GM21360 (cell line): ENCODE measurements around the gene AFMID.

Experiments used
- ATAC-seq: cut with Tn5 transposase; IDR thresholded peaks from one replicate; pipeline ENCODE4 v1.9.1; 2021; ENCODE audit warnings: mild to moderate bottlenecking, moderate library complexity; ENCODE audit not compliant: unreplicated experiment

The AFMID gene

DNA sequence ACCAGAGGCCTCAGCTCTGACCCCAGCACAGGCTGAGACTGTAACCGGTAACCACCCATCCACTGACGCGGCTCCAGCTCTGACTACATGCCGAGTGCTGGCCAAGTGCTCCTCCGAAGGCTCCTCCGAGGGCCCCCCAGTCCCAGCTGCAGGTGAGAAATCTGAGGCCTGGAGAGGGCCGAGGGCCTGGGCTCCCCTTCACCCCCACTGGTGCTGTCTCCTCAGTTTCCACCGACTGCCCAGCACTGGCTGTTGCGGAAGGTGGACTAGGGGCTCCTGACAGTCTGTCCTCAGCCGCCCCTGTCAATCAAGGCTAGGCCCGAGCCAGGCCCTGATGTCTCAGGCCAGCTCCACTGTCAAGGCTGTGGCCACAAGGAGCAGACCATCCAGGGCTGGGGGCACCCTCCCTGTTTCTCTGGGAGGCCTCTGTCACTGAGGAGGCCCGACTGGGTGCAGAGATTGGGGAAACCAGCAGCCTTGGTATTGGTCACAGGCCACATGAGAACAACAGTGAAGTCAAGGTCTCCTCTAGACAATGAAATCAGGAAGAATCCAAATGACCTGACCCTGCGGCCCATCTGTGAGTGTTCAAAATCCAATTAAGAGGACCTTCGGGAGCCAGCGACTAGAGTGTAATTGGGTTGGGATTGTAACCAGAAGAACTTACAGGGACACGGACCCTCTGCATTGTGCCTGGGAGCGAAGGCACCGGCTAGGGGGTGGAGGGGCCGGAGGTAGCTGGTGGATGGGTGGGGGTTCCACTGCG is 49.4 kb downstream of the AFMID start:
- no peak for ATAC-seq

DNA sequence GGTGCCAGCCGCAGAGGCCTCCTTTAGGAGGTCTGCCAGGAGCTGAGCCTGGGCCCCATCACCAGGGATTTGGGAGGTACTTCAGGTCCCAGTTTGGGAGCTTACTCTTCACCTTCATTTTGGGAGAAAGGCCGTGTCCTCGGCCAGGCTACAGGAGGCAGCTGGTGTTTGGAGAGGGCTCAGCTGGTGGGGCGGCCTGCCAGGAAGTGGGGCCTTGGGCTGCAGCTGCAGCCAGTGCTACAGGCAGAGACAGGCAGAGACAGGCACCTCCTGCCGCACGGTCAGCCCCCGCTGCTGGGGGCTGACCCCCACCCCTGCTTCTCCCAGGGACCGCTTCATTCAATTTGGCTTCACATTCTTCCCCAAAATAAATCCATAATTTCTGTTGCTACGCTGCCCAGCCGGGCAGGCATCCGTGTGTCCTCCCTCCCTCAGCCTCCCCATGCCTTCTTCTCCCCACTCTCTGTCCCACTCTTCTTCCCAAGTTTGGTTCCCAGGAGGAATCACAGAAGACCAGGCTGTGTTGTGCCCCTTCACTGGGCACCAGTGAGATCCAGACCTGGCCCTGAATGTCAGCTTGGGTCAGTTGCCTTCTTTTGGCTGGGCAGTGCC is 50.3 kb downstream of the AFMID start:
- ATAC-seq: no peak

DNA sequence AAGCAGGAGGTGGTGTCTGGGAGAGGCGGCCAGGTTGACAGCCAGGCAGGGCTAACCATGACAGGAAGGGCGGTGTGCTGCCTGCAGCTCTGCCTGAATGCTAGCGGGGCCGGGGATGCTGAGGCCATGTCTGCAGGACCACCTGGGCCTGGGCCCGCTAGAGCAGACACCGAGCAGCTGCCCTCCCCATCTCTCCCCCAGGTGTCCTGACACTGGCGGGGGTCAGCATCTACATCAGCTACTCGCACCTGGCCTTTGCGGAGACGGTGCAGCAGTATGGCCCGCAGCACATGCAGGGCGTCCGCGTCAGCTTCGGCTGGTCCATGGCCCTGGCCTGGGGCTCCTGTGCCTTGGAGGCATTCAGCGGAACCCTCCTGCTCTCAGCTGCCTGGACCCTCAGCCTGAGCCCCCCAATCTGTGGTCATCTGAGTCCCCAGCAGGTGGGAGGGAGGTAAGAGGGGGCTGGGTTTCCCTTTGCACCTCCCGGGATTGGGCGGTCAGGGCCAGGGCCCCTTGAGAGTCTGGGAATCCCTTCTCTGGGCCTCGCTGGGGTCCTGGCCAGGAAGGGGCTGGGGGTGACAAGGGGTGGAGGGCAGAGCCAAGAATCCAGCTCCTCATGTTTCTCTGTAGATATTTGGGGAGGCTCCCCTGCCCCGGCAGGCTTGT is 51.8 kb downstream of the AFMID start:
- ATAC-seq: no peak

DNA sequence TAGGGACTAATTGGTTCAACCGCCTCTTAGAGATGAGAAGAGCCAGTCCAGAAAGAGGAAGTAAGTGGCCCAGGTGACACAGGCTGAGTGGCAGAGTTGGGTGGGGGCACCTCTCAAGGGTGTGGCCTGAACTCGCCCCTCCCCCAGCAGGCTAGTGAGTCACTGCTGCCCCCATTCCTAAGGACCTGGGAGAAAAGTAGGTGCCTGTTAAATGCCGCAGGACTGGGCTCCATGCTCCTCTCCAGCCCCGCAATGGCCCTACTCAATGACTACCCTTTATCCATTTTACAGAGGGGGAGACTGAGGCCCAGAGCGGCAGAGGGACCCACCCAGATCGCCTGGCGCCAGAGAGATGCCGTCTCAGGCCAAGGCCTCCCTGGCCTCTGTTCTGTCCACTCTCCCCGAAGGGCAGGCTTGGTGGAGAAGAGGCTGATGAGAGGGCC is 52.3 kb downstream of the AFMID start:
- ATAC-seq: no peak

DNA sequence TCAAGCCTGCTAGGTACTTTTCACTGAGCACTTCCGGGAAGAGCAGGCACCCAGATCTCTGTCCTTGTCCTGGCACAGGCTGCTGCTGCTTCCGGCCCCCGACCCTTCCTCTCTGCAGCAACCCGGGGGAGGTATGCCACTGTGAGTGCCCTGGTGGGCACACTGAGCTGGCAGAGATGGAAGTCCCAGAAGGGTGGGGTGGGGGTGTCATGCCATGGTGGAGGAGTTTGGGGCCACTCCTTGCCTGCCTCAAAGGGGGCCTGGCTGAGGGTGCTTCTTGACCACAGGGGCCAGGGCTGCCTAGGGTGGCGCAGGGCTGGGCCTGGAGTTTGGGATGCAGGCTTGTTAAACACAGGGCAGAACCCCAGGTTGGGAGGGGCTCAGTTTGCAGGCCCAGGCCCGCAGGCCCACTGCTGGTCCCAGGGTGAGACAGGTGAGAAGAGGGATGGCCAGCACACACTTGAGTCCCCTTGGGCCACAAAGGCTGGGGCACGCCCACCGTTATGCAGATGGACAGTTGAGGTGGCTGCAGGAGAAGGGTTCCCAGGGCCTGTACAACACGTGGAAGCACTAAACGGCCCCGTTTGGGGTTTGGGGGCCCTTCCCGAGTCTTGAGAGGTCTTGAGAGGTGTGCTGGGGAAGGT is 53.0 kb downstream of the AFMID start:
- no peak for ATAC-seq

DNA sequence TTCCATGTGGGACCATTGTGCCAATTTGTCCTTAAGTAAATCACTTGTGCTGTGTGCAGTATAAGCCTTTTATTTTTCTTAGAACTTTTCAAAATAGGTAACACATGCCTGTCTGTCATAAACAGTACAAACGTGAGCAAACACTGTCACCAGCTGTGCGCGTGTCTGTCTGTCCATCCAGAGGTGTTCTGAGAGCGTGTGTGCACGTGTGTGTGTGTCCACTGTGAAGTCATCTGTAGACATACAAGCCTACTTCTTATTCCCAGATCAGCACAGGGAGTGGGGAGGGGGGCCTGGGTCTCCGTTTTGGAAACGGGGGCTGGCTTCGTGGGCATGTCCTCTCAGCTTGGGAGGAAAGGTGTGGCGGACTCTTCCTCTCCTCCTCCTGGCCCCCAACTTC is 53.7 kb downstream of the AFMID start:
- ATAC-seq: no peak

DNA sequence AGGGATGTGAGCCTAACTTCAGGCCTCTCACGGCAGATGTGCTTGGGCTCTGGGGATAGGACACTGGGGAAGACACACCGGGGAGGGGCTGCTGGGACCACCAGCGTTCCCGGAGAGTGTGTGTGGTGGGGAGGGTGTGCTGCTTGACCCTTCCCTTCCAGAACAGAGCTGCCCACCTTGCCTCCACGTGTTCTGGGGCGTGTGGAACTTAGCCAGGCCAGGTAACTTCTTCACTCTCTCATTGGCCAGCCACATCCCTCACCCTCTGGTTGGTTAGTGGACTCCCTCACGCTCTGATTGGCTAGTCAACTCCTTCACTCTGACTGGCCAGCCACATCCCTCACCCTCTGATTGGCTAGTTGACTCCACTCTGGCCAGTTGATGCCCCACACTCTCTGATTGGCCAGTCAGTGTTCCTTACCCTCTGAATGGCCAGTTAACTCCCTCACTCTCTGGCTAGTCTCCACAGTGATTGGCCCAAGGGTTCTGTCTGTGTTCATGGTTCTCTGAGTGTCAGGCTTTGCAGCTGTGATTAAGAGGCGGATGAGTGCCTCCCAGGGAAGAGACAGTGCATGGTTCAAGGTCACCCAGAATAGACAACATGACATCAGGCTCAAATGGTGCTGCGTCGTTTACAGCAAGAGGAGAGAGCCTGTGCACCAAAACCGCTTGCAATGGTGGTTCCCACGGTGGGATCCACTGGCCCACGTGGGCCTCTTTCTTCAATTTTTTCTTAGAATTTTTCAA is 54.3 kb downstream of the AFMID start:
- no peak for ATAC-seq

DNA sequence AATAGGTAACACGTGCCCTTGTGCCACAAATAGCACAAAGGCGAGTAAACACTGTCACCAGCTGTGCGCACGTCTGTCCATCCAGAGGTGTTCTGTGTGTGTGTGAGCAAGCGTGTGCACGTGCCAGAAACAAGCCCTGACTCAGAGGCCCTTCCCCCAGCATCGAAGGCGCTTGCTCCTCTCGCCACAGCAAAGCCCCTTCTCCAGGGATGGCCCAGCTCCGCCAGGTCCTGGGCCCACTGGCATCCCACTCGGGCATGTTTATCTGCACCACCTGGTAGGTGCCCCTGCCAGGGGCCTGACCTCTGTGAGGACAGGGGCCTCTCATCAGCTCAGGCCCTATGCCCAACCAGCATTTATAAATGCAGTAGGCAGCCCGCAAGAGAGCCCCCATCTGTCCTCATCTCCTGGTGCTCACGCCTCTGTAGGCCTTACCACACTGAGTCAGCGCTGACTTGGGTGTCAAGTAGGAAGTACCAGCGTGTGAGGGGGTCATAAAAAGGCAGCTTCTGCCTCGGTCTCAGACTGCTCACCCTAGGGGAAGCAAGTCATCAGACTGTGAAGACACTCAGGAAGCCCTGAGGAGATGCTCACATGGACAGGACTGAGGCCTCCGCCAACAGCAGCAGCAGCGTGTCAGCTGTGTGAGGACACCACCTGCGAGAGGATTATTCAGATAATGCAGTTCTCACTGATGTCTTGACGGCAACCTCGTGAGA is 55.0 kb downstream of the AFMID start:
- ATAC-seq: no peak

DNA sequence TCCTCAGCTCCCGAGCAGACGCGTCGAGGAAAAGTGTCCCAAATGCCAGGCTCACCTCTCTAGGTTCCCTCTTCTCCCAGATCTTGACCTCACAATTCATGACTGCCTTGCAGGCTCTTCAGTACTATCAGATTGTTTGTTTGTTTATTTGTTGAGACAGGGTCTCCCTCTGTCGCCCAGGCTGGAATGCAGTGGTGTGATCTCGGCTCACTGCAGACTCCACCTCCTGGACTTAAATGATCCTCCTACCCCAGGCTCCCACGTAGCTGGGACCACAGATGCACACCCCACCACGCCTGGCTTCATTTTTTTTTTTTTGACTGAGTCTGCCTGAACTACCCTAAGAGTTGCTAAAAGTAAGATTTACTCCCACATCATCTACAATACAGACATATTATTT is 60.1 kb downstream of the AFMID start:
- no peak for ATAC-seq

DNA sequence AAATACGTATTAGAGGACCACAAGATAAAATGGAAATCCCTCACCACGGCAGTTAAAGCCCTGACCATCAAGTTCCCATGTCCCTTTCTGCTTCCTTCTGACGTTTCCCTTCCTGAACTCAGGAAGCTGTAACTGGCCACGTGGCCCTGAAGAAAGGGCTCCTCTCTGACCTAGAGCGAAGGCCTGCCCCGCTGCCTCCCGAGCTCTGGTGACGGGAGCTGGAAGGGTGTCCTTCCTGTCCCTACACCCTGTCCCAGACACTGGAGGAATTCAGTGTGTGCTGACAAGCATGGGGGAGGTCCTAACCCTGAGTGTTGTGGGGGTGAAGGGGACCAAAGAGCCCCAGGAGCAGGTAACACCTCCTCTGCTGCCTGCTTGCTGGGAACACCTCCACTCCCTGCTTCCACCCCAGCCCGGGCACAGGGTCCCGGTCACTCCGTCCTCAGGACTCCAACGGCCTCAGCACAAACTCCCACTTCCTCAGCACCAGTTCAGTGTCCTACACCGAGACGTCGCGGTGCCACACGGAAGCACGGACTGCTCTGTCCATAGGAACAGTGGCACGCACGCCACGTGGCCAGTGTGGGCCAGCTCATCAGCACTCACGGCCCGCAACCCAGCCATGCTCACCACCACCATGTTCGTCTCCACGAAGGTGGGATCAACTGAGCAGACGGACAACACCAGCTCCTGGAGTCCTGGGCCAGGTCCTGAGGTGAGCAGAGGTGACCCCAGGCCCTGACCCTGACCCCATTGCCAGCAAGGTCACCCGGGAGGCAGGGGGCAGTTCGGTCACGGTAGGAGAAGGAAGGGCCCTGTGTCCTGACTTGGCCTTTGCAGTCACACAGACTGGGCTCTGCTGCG is 61.1 kb downstream of the AFMID start:
- no peak for ATAC-seq

DNA sequence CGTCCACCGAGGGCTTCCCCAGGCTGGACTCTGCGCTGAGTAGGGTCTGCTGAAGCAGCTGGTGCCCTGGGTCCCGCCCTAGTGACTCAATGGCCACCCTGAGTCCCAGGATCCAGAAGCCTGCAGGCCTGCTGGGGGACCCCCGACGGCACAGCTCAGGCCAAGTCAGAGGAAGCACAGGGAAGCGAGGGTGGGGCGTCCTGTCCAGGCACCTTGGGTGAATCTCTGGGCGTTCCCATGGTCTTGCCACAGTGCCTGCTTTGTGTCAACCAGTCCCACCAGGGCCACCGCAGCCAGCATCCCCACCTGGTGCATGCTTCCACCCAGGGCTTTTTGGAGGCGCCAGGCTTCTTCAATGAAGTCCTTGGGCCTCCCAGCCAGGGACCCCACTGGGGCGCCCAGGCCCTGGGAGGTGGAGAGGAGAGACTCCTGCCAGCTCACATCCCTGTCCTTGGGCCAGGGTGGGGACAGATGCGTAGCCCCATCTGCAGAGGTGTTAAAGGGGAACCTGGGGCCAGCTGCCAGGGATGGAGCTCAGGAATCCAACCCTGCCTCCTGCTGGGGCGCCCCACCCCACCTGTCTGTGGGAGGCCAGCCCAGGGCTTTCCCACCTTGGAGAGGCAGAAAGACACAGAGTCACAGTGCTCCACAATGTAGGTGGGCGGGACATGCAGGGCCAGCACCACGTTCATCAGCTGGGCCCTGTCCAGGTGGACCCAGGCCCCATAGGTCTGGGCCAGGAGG is 62.1 kb downstream of the AFMID start:
- no peak for ATAC-seq

DNA sequence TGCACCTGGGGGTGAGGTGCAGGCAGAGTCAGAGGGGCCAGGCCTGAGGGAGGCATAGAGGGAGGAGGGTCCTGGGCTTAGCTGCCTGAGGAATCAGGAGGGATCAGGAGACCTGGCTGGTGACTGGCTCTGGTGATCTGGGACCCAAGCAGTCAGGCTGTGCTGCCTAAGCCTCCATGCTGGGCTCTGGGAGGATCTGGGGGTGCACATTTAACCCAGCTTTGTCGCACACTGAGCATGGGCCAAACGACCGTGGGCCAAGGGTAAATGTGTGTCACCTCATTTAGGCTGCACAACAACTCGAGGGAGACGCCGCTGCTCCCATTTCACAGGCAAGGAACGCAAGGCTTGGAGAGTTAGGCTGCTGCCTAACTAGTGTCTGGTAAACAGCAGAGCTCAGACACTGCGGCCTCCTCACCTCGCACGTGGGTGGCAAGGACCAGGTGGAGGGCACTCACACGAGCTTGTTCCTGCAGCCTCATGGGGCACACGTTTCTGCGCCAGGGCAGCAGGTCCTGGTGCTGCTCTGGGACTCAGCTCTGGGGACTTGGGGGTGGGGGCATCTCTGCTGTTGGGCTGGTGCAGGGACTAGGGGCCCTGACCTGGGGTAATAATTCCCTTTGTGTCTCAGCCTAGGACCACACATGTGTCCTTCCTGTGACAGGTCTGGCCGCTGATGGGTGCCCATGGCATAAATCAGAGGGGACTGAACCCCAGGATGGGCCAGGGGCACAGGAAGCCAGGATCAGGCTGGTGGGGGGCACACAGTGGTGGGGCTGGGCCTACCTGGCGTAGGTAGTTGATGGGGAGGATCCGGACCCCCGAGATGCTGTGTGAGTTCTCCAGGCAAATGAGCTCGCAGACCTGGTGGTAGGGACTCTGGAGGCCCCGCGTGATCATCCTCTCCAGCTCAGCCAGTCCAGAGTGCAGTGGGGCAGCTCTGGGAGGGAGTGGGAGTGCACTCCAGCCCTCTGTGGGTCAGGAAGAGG is 63.0 kb downstream of the AFMID start:
- no peak for ATAC-seq

DNA sequence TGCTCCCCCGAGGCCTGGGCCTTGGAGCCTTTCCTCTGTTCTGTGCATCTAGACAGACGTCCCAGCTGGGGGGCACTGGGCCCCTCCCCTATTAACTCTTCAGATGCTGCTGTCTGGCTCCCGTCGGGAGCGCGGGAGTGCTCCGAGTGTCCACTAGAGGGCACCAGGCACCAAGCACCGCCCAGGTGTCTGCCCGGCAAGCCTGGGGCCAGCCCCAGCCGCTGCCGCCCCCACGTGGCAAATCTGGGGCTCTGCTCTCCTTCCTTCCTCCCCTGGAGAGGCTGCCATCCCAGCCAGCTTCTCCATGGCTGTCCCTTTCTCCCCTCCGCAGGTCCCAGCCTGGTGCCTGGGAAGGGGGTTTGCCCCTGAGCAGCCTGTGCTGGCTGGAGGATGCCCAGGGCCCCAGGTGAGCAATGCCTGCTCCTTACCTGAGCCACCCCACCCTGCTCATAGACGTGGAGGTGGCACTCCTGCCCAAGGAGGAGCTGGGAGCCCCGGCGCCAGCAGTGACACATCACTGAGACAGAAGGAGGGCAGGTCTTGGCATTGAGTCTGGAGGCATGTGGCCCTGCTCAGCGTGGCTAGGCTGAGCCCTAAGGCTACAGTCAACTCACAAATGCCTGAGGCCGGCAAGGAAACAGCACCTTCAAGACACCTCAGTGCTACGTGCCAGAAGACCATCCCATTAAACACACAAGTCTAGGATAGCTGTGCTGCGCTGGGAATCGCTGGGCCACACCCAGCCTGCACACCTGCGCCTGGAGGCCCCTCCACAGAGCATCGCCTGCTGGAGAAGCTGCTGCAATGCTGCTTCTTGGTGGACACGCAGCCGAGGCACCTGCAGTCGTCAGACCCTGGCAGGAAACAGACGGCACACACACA is 64.0 kb downstream of the AFMID start:
- peak; percentile 42 for ATAC-seq

DNA sequence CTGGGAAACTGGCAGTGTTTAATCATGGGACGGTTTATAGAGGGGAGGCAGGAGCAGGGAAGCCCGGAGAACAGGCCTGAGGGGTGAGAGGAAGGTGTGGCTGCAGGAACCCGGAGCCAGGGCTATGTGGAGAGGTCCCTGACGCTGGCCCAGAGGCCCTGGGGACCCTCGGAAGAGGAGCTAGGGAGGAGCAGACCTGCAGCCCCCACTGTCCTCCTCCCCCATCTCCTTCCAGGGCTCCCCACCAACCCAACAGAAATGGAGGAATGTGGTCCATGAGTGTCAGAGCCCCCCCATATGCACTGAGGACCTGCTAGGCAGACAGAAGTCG is 64.6 kb downstream of the AFMID start:
- no peak for ATAC-seq

DNA sequence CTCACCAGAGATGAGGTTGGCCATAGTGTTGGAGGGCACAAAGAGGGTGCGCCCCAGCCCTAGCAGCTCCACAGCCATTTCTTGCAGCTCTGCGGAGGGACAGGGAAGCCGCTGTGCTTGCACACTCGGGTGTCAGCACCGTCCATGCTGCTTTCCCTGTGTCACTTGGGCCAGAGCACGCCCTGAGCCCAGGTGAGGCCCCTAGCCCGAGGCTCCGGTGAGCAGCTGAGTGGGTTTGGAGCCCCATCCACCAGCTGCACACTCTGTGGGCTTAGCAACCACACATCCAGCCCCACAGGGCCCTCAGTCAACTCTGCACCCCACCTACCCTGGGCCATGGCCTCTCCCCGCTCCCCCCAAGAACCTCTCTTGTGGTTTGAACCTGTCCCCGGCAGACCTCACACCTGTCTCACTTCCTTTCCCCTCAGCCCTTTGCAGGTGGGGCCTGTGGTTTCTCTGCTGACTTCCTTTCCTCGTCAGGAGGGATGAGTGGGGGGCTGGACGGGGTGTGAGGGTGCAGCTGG is 65.0 kb downstream of the AFMID start:
- no peak for ATAC-seq
